Measurements from ENCODE around the gene BBS7.

BBS7 gene

GRCh38 chr4:121885115-121885514 lies 14.8 kb upstream of the BBS7 start:
- Histone ChIP-seq H3K4me3 (replicated peaks; ENCODE audit: insufficient read depth, low read length) (no peak overlapping the region), H3K27ac (replicated peaks) (no peak overlapping the region)
- DNase-seq (ENCODE audit: low read depth in 1 of 2, low spot score in 1 of 2): no peak

GRCh38 chr4:121881158-121881557 lies 10.9 kb upstream of the BBS7 start:
- TF ChIP-seq CTCF (IDR thresholded peaks at IDR 0.05; ENCODE audit: insufficient read depth, low read length): no peak
- TF ChIP-seq SPI1 (IDR thresholded peaks at IDR 0.05; ENCODE audit: borderline replicate concordance, low read depth): peak; percentile 76
- Histone ChIP-seq H3K27me3 (ENCODE audit: insufficient read depth, poor library complexity, severe bottlenecking) (no peaks in the 10 kb centered on the region), H3K27ac (replicated peaks) (no peak overlapping the region), H3K4me3 (replicated peaks; ENCODE audit: insufficient read depth, low read length) (no peak overlapping the region)
- DNase-seq (ENCODE audit: low read depth in 1 of 2, low spot score in 1 of 2): peak in 1 of 2 experiments; percentile 32

More at GRCh38 chr4:121885115-121885514, 14.8 kb upstream of the BBS7 start:
- TF ChIP-seq REST (IDR thresholded peaks at IDR 0.05; ENCODE audit: insufficient replicate concordance, low read depth): no peak
- no peak for TF ChIP-seq CTCF (IDR thresholded peaks at IDR 0.05; ENCODE audit: insufficient read depth, low read length)
- no peaks in the 10 kb centered on the region for H3K27me3 ChIP-seq (ENCODE audit: insufficient read depth, poor library complexity, severe bottlenecking)

- Histone ChIP-seq H3K4me3 (replicated peaks; ENCODE audit: insufficient read depth, low read length) (no peak overlapping the region), H3K27ac (replicated peaks) (no peak overlapping the region), H3K27me3 (ENCODE audit: insufficient read depth, poor library complexity, severe bottlenecking) (no peaks in the 10 kb centered on the region)
- no peak for DNase-seq (ENCODE audit: low read depth in 1 of 2, low spot score in 1 of 2)
- TF ChIP-seq SPI1 (IDR thresholded peaks at IDR 0.05; ENCODE audit: borderline replicate concordance, low read depth) (no peak), REST (IDR thresholded peaks at IDR 0.05; ENCODE audit: insufficient replicate concordance, low read depth) (no peak), CTCF (IDR thresholded peaks at IDR 0.05; ENCODE audit: insufficient read depth, low read length) (no peak), GABPA (IDR thresholded peaks at IDR 0.05; ENCODE audit: low read depth) (no peak), POLR2AphosphoS5 (IDR thresholded peaks at IDR 0.05; ENCODE audit: low read depth) (no peak)
Observed at GRCh38 chr4:121879135-121879534, 8.9 kb upstream of the BBS7 start.

- TF ChIP-seq SPI1 (IDR thresholded peaks at IDR 0.05; ENCODE audit: borderline replicate concordance, low read depth) (no peak), POLR2AphosphoS5 (IDR thresholded peaks at IDR 0.05; ENCODE audit: low read depth) (no peak), CTCF (IDR thresholded peaks at IDR 0.05; ENCODE audit: insufficient read depth, low read length) (no peak), GABPA (IDR thresholded peaks at IDR 0.05; ENCODE audit: low read depth) (no peak), REST (IDR thresholded peaks at IDR 0.05; ENCODE audit: insufficient replicate concordance, low read depth) (no peak)
- H3K4me3 ChIP-seq (replicated peaks; ENCODE audit: insufficient read depth, low read length): no peak overlapping the region
- DNase-seq (ENCODE audit: low read depth in 1 of 2, low spot score in 1 of 2): no peak
Observed at GRCh38 chr4:121877041-121877773, 6.9 kb upstream of the BBS7 start.

More at GRCh38 chr4:121877041-121877773, 6.9 kb upstream of the BBS7 start:
- Histone ChIP-seq H3K27ac (replicated peaks) (no peak overlapping the region), H3K27me3 (ENCODE audit: insufficient read depth, poor library complexity, severe bottlenecking) (no peaks in the 10 kb centered on the region)
